Smooth muscle cell (in vitro differentiated cells): ENCODE results near the gene THSD4. TPM values are rescaled to one million over a fixed set of nuclear protein-coding genes. Genes with fewer than 3 reads are reported as not detected.

Source experiments
- DNase-seq: peaks from one replicate; lab custom pipeline; 2025; ENCODE audit not compliant: unreplicated experiment; lab: John Stamatoyannopoulos, UW
- H2AFZ ChIP-seq: fragments of 200-600 bp; sonication (generic); 2 replicates; pipeline ENCODE4 v1.6.0; 2016; ENCODE audit warnings: antibody characterized with exemption, low read depth, mild to moderate bottlenecking
- H3F3A ChIP-seq: fragments of 200-600 bp; sonication (generic); 2 replicates; pipeline ENCODE4 v1.6.0; 2017; ENCODE audit warnings: antibody characterized with exemption, low read depth
- H3K27ac ChIP-seq: fragments of 200-600 bp; sonication (generic); 2 replicates; pipeline ENCODE4 v1.5.1; 2016; ENCODE audit warnings: low read depth, mild to moderate bottlenecking
- H3K27me3 ChIP-seq: fragments of 200-600 bp; sonication (generic); 2 replicates; pipeline ENCODE4 v1.6.1; 2016; ENCODE audit warnings: low read depth, mild to moderate bottlenecking
- H3K36me3 ChIP-seq: fragments of 200-600 bp; sonication (generic); 2 replicates; pipeline ENCODE4 v1.5.1; 2016; ENCODE audit warnings: low read depth
- H3K4me1 ChIP-seq: fragments of 200-600 bp; sonication (generic); 2 replicates; pipeline ENCODE4 v1.5.1; 2016; ENCODE audit warnings: low read depth
- H3K4me2 ChIP-seq: fragments of 200-600 bp; sonication (generic); 2 replicates; pipeline ENCODE4 v1.6.0; 2016; ENCODE audit warnings: mild to moderate bottlenecking
- H3K4me3 ChIP-seq: fragments of 200-600 bp; sonication (generic); 2 replicates; pipeline ENCODE4 v1.5.1; 2016; ENCODE audit warnings: mild to moderate bottlenecking
- H3K79me2 ChIP-seq: fragments of 200-600 bp; sonication (generic); 2 replicates; pipeline ENCODE4 v1.6.0; 2016; ENCODE audit warnings: low read depth, mild to moderate bottlenecking
- H3K9ac ChIP-seq: fragments of 200-600 bp; sonication (generic); 2 replicates; pipeline ENCODE4 v1.6.0; 2016; ENCODE audit warnings: low read depth
- H3K9me3 ChIP-seq: fragments of 200-600 bp; sonication (generic); replicated peaks from 2 replicates; pipeline ENCODE4 v1.5.1; 2016; ENCODE audit warnings: low read depth
- H4K20me1 ChIP-seq: fragments of 200-600 bp; sonication (generic); 2 replicates; pipeline ENCODE4 v1.6.0; 2016; ENCODE audit warnings: low read depth
- CTCF ChIP-seq: fragments of 200-600 bp; sonication (generic); IDR thresholded peaks from 2 replicates; pipeline ENCODE4 v1.5.1; 2017; ENCODE audit warnings: borderline replicate concordance, mild to moderate bottlenecking, antibody characterized with exemption; ENCODE audit not compliant: insufficient read depth, poor library complexity, severe bottlenecking
- WGBS: methylation state at CpG from one replicate; pipeline ENCODE4 v1.1.7; 2016; ENCODE audit warnings: low lambda C conversion rate; 5-methylcytosine and 5-hydroxymethylcytosine counted together
- polyA plus RNA-seq: library from polyadenylated mRNA; unstranded; fragments of >200 nt; fragmentation: Nextera tagmentation; extraction: Ambion mirVana; gene quantifications from 2 replicates; pipeline ENCODE4 v1.2.1, GENCODE V29; 2016
- total RNA-seq: library from RNA; depleted of rRNA; stranded (reverse); fragments of >200 nt; gene quantifications from 2 replicates; pipeline ENCODE4 v1.2.3, GENCODE V29; 2014

THSD4 gene
- total and polyA plus RNA-seq, 2 experiments from 2014 or later: 2.5 to 4.1 TPM

- TF ChIP-seq CTCF: no peak
- 68% methylated on average over 1 of the region's 1 CpG for WGBS
- H3K36me3 ChIP-seq: no peaks in the 10 kb centered on the region
- H3K4me3 ChIP-seq: no peak overlapping the region
- DNase-seq: no peak
- H3K27ac ChIP-seq: no peak overlapping the region
- H3K4me1 ChIP-seq: peaks cover 7% of the 10 kb centered on the region
- H4K20me1 ChIP-seq: no peaks in the 10 kb centered on the region
- H2AFZ ChIP-seq: no peak overlapping the region
- H3F3A ChIP-seq: no peaks in the 10 kb centered on the region
- no peaks in the 10 kb centered on the region for H3K9me3 ChIP-seq
- no peaks in the 10 kb centered on the region for H3K79me2 ChIP-seq
- no peak overlapping the region for H3K9ac ChIP-seq
- H3K27me3 ChIP-seq: no peaks in the 10 kb centered on the region
- no peak overlapping the region for H3K4me2 ChIP-seq
These were observed 113.1 kb downstream of the THSD4 start for GRCh38 chr15:71228403-71228802.

GRCh38 chr15:71230303-71230702, 115.0 kb downstream of the THSD4 start:
- WGBS: 81% methylated on average over 8 of the region's 8 CpGs
- no peak overlapping the region for H3K9ac ChIP-seq
- H3K36me3 ChIP-seq: no peaks in the 10 kb centered on the region
- no peak overlapping the region for H3K4me3 ChIP-seq
- no peaks in the 10 kb centered on the region for H3K27me3 ChIP-seq
- H3K79me2 ChIP-seq: no peaks in the 10 kb centered on the region
- no peaks in the 10 kb centered on the region for H4K20me1 ChIP-seq
- TF ChIP-seq CTCF: no peak
- H3K4me2 ChIP-seq: no peak overlapping the region
- no peak overlapping the region for H2AFZ ChIP-seq
- H3F3A ChIP-seq: no peaks in the 10 kb centered on the region
- no peaks in the 10 kb centered on the region for H3K9me3 ChIP-seq
- no peak for DNase-seq
- H3K27ac ChIP-seq: no peak overlapping the region
- H3K4me1 ChIP-seq: peaks cover 7% of the 10 kb centered on the region

GRCh38 chr15:71231758-71232157, 116.5 kb downstream of the THSD4 start:
- Histone ChIP-seq H3K27me3 (no peaks in the 10 kb centered on the region), H3K9ac (no peak overlapping the region), H3K79me2 (no peaks in the 10 kb centered on the region), H3K9me3 (no peaks in the 10 kb centered on the region), H3K36me3 (no peaks in the 10 kb centered on the region), H3K4me1 (peaks cover 7% of the 10 kb centered on the region), H3K27ac (no peak overlapping the region), H3F3A (no peaks in the 10 kb centered on the region), H2AFZ (no peak overlapping the region), H3K4me3 (no peak overlapping the region), H4K20me1 (no peaks in the 10 kb centered on the region), H3K4me2 (no peak overlapping the region)
- no peak for DNase-seq
- WGBS: 60% methylated on average over 6 of the region's 6 CpGs
- no peak for TF ChIP-seq CTCF

GRCh38 chr15:71232411-71232810, 117.1 kb downstream of the THSD4 start:
- no peak overlapping the region for H3K27ac ChIP-seq
- no peaks in the 10 kb centered on the region for H3K27me3 ChIP-seq
- peaks cover 7% of the 10 kb centered on the region for H3K4me1 ChIP-seq
- no peaks in the 10 kb centered on the region for H3F3A ChIP-seq
- H3K36me3 ChIP-seq: no peaks in the 10 kb centered on the region
- DNase-seq: no peak
- H3K9me3 ChIP-seq: no peaks in the 10 kb centered on the region
- no peak overlapping the region for H3K9ac ChIP-seq
- no peaks in the 10 kb centered on the region for H4K20me1 ChIP-seq
- no peak overlapping the region for H3K4me2 ChIP-seq
- H3K79me2 ChIP-seq: no peaks in the 10 kb centered on the region
- H3K4me3 ChIP-seq: no peak overlapping the region
- no peak for TF ChIP-seq CTCF
- WGBS: 61% methylated on average over 5 of the region's 5 CpGs
- no peak overlapping the region for H2AFZ ChIP-seq
